Measurements from ENCODE around the gene CFAP58.

CFAP58 gene

GRCh38 chr10:104321725-104322415 lies 31.8 kb upstream of the CFAP58 start:
- in situ Hi-C loops (cut with MboI; ENCODE audit: low sequenced_read_pairs) = no loop called here

GRCh38 chr10:104322416-104322782 lies 31.2 kb upstream of the CFAP58 start:
- in situ Hi-C loops (cut with MboI; ENCODE audit: low sequenced_read_pairs) = no loop called here

- in situ Hi-C loops (cut with MboI; ENCODE audit: low sequenced_read_pairs) = no loop called here
These were observed 30.5 kb upstream of the CFAP58 start for GRCh38 chr10:104323085-104323484.

- in situ Hi-C loops (cut with MboI; ENCODE audit: low sequenced_read_pairs) = no loop called here
These were observed 29.9 kb upstream of the CFAP58 start for GRCh38 chr10:104323760-104324201.

- in situ Hi-C loops (cut with MboI; ENCODE audit: low sequenced_read_pairs) = no loop called here
These were observed 29.4 kb upstream of the CFAP58 start for GRCh38 chr10:104324221-104324686.

- in situ Hi-C loops (cut with MboI; ENCODE audit: low sequenced_read_pairs) = no loop called here
These were observed 28.7 kb upstream of the CFAP58 start for GRCh38 chr10:104324931-104325330.

GRCh38 chr10:104325436-104326435 lies 27.9 kb upstream of the CFAP58 start:
- in situ Hi-C loops (cut with MboI; ENCODE audit: low sequenced_read_pairs) = no loop called here

- in situ Hi-C loops (cut with MboI; ENCODE audit: low sequenced_read_pairs) = no loop called here
These were observed 26.5 kb upstream of the CFAP58 start for GRCh38 chr10:104326991-104327610.

GRCh38 chr10:104327745-104328645 lies 25.6 kb upstream of the CFAP58 start:
- in situ Hi-C loops (cut with MboI; ENCODE audit: low sequenced_read_pairs) = no loop called here

- in situ Hi-C loops (cut with MboI; ENCODE audit: low sequenced_read_pairs) = no loop called here
These were observed 25.1 kb upstream of the CFAP58 start for GRCh38 chr10:104328646-104328895.

- in situ Hi-C loops (cut with MboI; ENCODE audit: low sequenced_read_pairs) = no loop called here
These were observed 24.5 kb upstream of the CFAP58 start for GRCh38 chr10:104328896-104329710.

- in situ Hi-C loops (cut with MboI; ENCODE audit: low sequenced_read_pairs) = no loop called here
These were observed 23.9 kb upstream of the CFAP58 start for GRCh38 chr10:104329735-104330134.

GRCh38 chr10:104330168-104331110 lies 23.2 kb upstream of the CFAP58 start:
- in situ Hi-C loops (cut with MboI; ENCODE audit: low sequenced_read_pairs) = no loop called here

- in situ Hi-C loops (cut with MboI; ENCODE audit: low sequenced_read_pairs) = no loop called here
These were observed 22.3 kb upstream of the CFAP58 start for GRCh38 chr10:104331208-104331838.

GRCh38 chr10:104332243-104333031 lies 21.2 kb upstream of the CFAP58 start:
- in situ Hi-C loops (cut with MboI; ENCODE audit: low sequenced_read_pairs) = no loop called here

- in situ Hi-C loops (cut with MboI; ENCODE audit: low sequenced_read_pairs) = no loop called here
These were observed 20.5 kb upstream of the CFAP58 start for GRCh38 chr10:104333032-104333727.
